Natural killer cell (primary cell): ENCODE results near the gene TBC1D22A. TPM values are rescaled to one million over a fixed set of nuclear protein-coding genes. Genes with fewer than 3 reads are reported as not detected.

Source experiments
- ATAC-seq, 3 donors: fragments of 150-1000 bp in 2 of 3; fragments of 200-7000 bp in 1 of 3; cut with Tn5 transposase; 1 replicate in 1 of 3; 2 replicates in 2 of 3; pipeline ENCODE4 v1.10.0; 2021; ENCODE audit warnings: mild to moderate bottlenecking in 2 of 3, moderate library complexity in 2 of 3
- DNase-seq, 2 donors: peaks; one replicate each; pipeline versions ENCODE4 v3.0.0 to v3.0.0-alpha.2; 2013 to 2021; ENCODE audit warnings: mixed read lengths in 1 of 2
- H3K27ac ChIP-seq: one replicate; pipeline ENCODE4 v1.5.1; 2013; ENCODE audit warnings: mild to moderate bottlenecking, low read length
- H3K27me3 ChIP-seq: one replicate; pipeline ENCODE4 v1.6.1; 2013; ENCODE audit warnings: low read length; ENCODE audit not compliant: control insufficient read depth, insufficient read depth
- H3K36me3 ChIP-seq: one replicate; pipeline ENCODE4 v1.6.1; 2013; ENCODE audit warnings: low read length; ENCODE audit not compliant: control insufficient read depth, insufficient read depth
- H3K4me1 ChIP-seq: one replicate; pipeline ENCODE4 v1.6.1; 2013; ENCODE audit warnings: low read length; ENCODE audit not compliant: control insufficient read depth, insufficient read depth
- H3K4me3 ChIP-seq: one replicate; pipeline ENCODE4 v1.5.1; 2013; ENCODE audit warnings: low read length
- H3K9me3 ChIP-seq: one replicate; pipeline ENCODE4 v1.6.1; 2013; ENCODE audit warnings: low read length; ENCODE audit not compliant: control insufficient read depth, insufficient read depth
- H3K27ac Mint-ChIP-seq, 2 donors: one replicate each; pipeline ENCODE4 v1.8.0; 2022; ENCODE audit warnings: mild to moderate bottlenecking in 2 of 2, mixed read lengths in 2 of 2, moderate library complexity in 1 of 2
- H3K27me3 Mint-ChIP-seq, 2 donors: one replicate each; pipeline ENCODE4 v1.8.0; 2022; ENCODE audit warnings: low read depth in 2 of 2, mixed read lengths in 2 of 2
- H3K36me3 Mint-ChIP-seq: one replicate; pipeline ENCODE4 v1.8.0; 2022; ENCODE audit warnings: mixed read lengths
- H3K4me1 Mint-ChIP-seq, 2 donors: one replicate each; pipeline ENCODE4 v1.8.0; 2022; ENCODE audit warnings: mixed read lengths in 2 of 2
- H3K4me3 Mint-ChIP-seq: one replicate; pipeline ENCODE4 v1.8.0; 2022; ENCODE audit warnings: mild to moderate bottlenecking, moderate library complexity, mixed read lengths
- H3K9me3 Mint-ChIP-seq, 2 donors: one replicate each; pipeline ENCODE4 v1.8.0; 2022; ENCODE audit warnings: mixed read lengths in 2 of 2
- CTCF ChIP-seq: fragments of 200-600 bp; IDR thresholded peaks from one replicate; pipeline ENCODE4 v1.8.0; 2022; ENCODE audit warnings: antibody characterized with exemption
- WGBS: methylation state at CpG from one replicate; pipeline ENCODE4 v1.1.7; 2013; ENCODE audit warnings: missing lambda C conversion rate; ENCODE audit not compliant: insufficient coverage; 5-methylcytosine and 5-hydroxymethylcytosine counted together
- intact Hi-C: fragments of 100-400 bp; cut with micrococcal nuclease; formaldehyde crosslinking; loops from one replicate; pipeline ENCODE4 v1.14.2; 2022
- total RNA-seq, 4 donors: library from RNA; stranded (reverse); fragments of 120-200 nt in 1 of 4; gene quantifications; one replicate each; pipeline versions ENCODE4 v1.2.3 to v1.2.4, GENCODE V29; 2013 to 2022

Gene TBC1D22A
- total RNA-seq, 3 donors from 2014 or later (not counting 1 experiment from before 2014, with no cell fraction given), result 47.4 to 53.7 (median 53.2) TPM

- Mint-ChIP-seq H3K4me3 (no peak overlapping the region), H3K27ac (no peak overlapping the region), H3K27me3 (no peaks in the 10 kb centered on the region), H3K9me3 (no peaks in the 10 kb centered on the region), H3K36me3 (no peaks in the 10 kb centered on the region), H3K4me1 (peaks cover 18% of the 10 kb centered on the region in 2 donors)
- 97% methylated on average over 11 of the region's 11 CpGs for WGBS
- no peak for ATAC-seq
- Histone ChIP-seq H3K9me3 (no peaks in the 10 kb centered on the region), H3K36me3 (peaks cover 26% of the 10 kb centered on the region), H3K4me1 (no peaks in the 10 kb centered on the region), H3K27ac (no peak overlapping the region), H3K4me3 (no peak overlapping the region), H3K27me3 (no peaks in the 10 kb centered on the region)
- intact Hi-C loops, result no loop called here
- DNase-seq, result no peak
- TF ChIP-seq CTCF, result no peak
Observed at GRCh38 chr22:46994265-46994664, 231.8 kb downstream of the TBC1D22A start.

DNA sequence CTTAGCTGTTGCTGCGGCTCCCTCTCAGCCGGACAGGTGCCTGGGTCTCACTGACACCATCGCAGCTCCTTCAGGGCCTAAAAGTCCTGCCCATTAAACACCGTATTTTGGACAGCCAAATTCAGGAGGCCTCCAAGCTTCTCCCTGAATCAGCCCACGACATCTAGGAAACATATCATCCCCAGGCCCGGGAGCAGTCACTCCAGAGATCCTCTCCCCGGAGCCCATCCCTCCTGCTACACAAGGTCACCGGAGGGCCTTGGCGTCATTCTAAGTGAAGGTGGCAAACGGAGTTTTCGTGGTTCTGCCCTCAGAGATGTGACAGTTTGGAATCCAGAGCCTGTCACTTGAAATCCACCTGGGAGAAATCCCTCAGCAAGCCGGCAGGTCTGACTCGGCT, 232.5 kb downstream of the TBC1D22A start:
- Mint-ChIP-seq H3K27me3 (no peaks in the 10 kb centered on the region), H3K4me3 (no peak overlapping the region), H3K27ac (no peak overlapping the region), H3K36me3 (no peaks in the 10 kb centered on the region), H3K9me3 (no peaks in the 10 kb centered on the region), H3K4me1 (peaks cover 17 to 18% of the 10 kb centered on the region in 2 donors)
- no peaks in the 10 kb centered on the region for H3K9me3 ChIP-seq
- no peak overlapping the region for H3K4me3 ChIP-seq
- intact Hi-C loops, result no loop called here
- H3K36me3 ChIP-seq, result peaks cover 26% of the 10 kb centered on the region
- WGBS, result 97% methylated on average over 13 of the region's 13 CpGs
- DNase-seq (no peak), ATAC-seq (no peak)
- no peaks in the 10 kb centered on the region for H3K27me3 ChIP-seq
- H3K4me1 ChIP-seq, result no peaks in the 10 kb centered on the region
- H3K27ac ChIP-seq, result no peak overlapping the region
- no peak for TF ChIP-seq CTCF

GRCh38 chr22:46995501-46996360, 233.3 kb downstream of the TBC1D22A start:
- no peaks in the 10 kb centered on the region for H3K27me3 Mint-ChIP-seq
- TF ChIP-seq CTCF, result no peak
- H3K36me3 Mint-ChIP-seq, result no peaks in the 10 kb centered on the region
- H3K27ac ChIP-seq, result no peak overlapping the region
- peaks cover 21 to 23% of the 10 kb centered on the region in 2 donors for H3K4me1 Mint-ChIP-seq
- 95% methylated on average over 24 of the region's 24 CpGs for WGBS
- DNase-seq, result no peak
- no peak overlapping the region for H3K4me3 Mint-ChIP-seq
- H3K27me3 ChIP-seq, result no peaks in the 10 kb centered on the region
- peaks cover 26% of the 10 kb centered on the region for H3K36me3 ChIP-seq
- no peaks in the 10 kb centered on the region for H3K9me3 ChIP-seq
- intact Hi-C loops, result no loop called here
- no peak overlapping the region for H3K4me3 ChIP-seq
- no peak for ATAC-seq
- no peaks in the 10 kb centered on the region for H3K9me3 Mint-ChIP-seq
- H3K27ac Mint-ChIP-seq, result no peak overlapping the region
- no peaks in the 10 kb centered on the region for H3K4me1 ChIP-seq
